NCI-H345 treated with DMSO at 0.1 percent for 48 hours (cell line): ENCODE data around the gene TMEM267.
"Not testable (repeated sequence)": the region's sequence is repeated elsewhere in the genome, so short reads cannot be mapped to it uniquely, and the experiment has no call there.

Experiments
- DNase-seq: peaks from one replicate; lab custom pipeline; 2025; ENCODE audit not compliant: unreplicated experiment; lab: John Stamatoyannopoulos, UW

The TMEM267 gene

DNA sequence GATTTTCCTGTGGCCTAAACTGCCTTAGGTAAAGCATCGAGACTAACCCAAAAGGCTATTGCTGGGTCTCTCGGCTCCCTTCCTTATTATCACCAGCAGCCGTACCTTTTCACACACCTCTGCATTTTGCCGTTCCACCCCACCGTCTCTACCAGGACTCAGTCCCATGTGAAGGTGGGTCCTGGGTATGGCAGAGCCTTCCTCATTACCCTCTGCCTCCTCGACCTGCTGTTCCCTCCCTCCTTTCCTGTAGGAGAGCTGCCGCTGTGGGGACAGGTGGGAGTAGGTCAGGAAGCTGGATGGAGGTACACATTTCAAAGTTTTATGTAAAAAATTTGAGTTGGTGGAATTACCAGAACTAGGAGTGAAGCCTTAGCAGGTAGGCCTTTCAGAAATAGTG lies 73.3 kb downstream of the TMEM267 start:
- DNase-seq, result no peak

DNA sequence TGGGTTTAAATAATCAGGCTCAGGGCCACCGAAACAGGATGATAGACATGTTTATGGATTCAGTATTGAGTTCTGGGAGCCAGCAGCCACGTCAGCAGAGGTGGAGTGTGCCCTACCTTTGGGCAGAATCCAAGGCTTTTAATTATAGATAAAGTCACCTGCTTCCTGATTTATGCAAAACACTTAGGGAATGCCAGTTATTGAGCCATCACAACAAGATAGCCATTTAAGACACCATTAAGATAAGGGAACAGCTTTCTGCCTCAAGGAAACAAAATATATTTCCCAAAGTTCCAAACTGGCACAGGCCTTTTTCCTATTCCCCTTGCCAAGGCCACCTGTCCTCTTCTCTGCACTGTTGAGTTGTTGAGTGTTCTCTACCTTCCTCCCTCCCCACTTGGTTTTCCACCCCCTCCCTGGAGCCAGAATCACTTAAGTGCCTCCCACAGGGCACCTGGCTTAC lies 73.8 kb downstream of the TMEM267 start:
- DNase-seq, result peak; percentile 67

DNA sequence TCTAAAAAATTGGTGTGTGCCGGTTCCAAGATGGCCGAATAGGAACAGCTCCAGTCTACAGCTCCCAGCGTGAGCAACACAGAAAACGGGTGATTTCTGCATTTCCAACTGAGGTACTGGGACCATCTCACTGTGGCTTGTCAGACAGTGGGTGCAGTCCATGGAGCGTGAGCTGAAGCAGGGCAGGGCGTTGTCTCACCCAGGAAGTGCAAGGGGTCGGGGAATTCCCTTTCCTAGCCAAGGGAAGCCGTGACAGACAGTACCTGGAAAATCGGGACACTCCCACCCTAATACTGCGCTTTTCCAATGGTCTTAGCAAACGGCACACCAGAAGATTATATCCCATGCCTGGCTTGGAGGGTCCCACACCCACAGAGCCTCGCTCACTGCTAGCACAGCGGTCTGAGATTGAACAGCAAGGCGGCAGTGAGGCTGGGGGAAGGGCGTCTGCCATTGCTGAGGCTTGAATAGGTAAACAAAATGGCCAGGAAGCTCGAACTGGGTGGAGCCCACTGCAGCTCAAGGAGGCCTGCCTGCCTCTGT lies 81.1 kb downstream of the TMEM267 start:
- not testable (repeated sequence) for DNase-seq

DNA sequence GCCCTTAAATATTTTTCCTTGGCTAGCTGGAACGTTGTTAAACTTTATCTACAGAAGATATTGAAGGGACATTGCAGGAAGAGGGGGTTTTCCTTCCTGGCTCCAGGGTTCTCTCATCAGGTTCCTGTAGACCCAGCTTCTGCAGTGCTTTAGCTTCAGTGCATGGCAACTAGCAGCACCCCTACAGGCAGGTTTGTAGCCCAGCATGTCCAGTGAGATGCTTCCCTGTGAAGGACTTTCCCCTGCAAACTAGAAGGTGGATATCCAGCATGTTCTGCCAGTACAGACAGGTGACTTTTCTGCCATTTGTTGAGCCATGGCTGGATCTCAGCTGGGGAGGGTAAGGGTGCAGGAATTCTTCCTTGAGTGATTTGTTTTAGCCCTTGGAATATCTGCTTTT lies 81.8 kb downstream of the TMEM267 start:
- DNase-seq, result no peak

DNA sequence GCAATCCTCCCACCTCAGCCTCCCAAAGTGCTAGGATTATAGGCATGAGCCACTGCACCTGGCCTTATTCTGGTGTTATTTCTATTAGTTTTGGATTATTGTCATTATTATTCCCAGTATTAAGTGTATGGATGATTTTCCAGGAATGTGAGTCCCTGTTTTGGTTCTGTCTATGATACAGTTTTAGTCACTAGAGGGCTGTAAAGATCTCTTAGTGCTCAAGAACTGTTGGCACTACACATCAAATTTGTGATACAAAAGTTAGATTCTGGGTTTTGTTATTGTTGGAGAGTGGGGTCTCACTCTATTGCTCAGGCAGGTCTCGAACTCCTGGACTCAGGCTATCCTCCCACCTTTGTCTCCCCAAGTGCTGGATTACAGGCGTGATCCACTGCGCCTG lies 83.6 kb downstream of the TMEM267 start:
- no peak for DNase-seq

DNA sequence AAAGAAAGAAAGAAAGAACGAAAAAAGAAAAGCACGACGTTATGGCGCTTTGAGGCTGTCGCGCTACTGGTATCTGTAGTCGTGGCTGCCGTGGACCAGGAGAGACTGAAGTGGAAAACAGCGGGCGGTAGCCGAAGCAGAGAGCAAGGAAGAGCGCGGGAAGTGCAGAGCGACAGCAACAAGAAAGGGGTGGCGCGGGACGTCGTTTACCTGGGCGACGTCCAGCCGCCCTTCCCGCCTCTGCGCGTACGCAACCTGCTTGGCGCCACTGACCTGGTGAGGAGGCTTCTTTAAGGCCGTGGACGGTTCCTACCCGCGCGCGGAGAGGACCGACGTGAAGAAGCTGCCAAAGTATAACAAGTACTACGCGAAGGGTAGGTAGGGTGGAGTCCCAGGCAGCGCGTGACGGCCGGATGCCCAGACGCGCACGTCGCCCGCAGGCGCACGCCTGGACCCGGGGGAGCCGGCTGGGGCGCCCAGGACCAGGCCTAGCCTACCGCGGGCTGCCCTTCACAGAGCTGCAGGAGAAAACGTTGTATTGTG lies 86.8 kb downstream of the TMEM267 start:
- no peak for DNase-seq
